Erythroblast (primary cell): ENCODE results near the gene NEFH.

Experiments used
- GATA1 ChIP-seq: IDR thresholded peaks from 2 replicates; pipeline ENCODE4 v1.6.1; 2011; ENCODE audit warnings: low read depth, mild to moderate bottlenecking, control low read depth, low read length, moderate library complexity
- POLR2A ChIP-seq: IDR thresholded peaks from 2 replicates; pipeline ENCODE4 v1.6.1; 2011; ENCODE audit warnings: mild to moderate bottlenecking, low read length

DNA sequence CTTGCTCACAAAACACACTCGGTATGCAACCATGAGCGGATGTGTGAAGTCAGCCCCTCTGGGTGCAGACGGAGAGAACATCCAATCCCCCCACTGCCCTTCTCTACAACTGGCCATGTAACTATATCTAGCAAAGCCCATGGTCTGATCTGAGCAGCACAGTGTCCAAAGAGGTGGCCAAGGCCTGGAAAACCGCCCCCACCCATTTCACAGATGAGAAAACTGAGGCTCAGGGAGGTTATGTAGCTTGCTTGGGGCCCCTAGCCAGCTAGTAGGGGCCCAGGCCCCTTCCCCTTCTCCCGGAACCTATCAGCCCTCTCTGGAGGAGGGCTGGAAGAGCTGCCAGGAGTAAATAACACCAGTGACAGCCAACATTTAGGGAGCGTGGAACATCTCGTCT, 15.4 kb upstream of the NEFH start:
- TF ChIP-seq POLR2A (no peak), GATA1 (no peak)
